HG02840 (cell line): ENCODE measurements around the gene MAGOHB.
A peak's percentile ranks its signal among the peaks of the same experiment; 100 is the strongest.
"Not testable (repeated sequence)": the region's sequence is repeated elsewhere in the genome, so short reads cannot be mapped to it uniquely, and the experiment has no call there.

Experiments used
- ATAC-seq: cut with Tn5 transposase; IDR thresholded peaks from one replicate; pipeline ENCODE4 v1.9.1; 2021; ENCODE audit warnings: mild to moderate bottlenecking, moderate library complexity, moderate number of reproducible peaks; ENCODE audit not compliant: unreplicated experiment, low FRiP score

Gene MAGOHB

DNA sequence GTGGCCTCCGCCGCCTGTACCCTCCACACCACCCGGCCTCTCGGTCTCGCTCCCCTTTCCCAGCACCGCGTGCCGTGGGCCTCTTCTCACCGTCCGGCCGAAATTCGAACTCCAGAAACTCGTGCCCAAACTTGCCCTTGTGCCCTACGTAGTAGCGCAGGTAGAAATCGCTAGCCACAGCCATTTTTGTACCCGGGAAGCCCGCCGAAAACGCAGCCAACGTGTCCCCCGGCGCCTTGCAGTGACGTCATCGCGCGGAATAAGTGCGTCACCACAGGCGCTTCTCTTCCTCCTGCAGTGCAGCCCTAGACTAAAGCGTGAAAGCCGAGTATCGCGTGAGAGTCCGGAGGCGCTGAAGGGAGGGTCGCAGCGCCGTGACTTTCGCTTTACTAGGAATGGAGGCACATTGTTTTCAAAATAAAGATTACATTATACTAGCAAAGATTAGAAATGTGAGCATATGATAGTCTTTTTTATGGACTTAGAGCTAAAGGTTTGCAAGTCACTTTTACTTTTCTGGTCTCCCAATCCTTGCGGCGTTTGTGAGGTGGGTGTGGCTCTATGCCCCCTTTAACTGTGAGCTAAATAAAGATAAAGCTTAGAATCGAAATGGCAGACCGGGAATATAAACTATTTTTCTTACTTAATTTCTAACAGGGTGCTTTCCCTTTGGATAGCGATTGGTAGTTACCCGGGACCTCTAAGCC, at the start of gene MAGOHB:
Gene MAGOHB (minus strand): TSS at position 261 of the 707 bp plus-strand sequence. CDS start 77 bp downstream, at position 184.
- peak; percentile 89 for ATAC-seq

DNA sequence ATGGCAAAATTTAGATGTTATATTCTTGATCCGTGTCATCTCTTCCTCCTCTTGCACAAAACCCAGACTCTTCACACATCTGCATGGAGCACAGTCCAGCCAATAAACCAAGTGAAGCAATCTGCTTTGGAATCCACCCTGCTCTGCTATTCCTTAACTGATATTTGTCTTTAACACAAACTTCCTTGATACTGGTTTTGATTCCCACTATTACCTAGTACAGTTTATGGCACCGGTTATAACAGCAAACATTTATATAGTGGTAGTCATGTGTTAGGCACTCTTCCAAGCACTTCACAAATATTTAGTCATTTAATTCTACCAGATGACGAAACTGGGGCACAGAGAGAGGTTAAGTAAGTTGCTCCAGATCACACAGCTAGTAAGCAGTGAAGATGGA, 47.9 kb upstream of the MAGOHB start:
- ATAC-seq, result no peak

DNA sequence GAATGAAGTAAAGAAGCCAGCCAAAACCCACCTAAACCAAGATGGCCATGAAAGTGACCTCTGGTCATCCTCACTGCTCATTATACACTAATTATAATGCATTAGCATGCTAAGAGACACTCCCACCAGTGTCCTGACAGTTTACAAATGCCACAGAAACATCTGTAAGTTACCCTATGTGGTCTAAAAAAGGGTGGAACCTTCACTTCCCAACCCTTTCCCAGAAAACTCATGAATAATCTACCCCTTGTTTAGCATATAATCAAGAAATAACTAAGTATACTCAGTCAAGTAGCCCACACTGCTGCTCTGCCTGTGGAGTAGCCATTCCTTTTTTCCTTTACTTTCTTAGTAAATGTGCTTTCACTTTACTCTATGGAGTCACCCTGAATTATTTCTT, 40.6 kb upstream of the MAGOHB start:
- no peak for ATAC-seq

DNA sequence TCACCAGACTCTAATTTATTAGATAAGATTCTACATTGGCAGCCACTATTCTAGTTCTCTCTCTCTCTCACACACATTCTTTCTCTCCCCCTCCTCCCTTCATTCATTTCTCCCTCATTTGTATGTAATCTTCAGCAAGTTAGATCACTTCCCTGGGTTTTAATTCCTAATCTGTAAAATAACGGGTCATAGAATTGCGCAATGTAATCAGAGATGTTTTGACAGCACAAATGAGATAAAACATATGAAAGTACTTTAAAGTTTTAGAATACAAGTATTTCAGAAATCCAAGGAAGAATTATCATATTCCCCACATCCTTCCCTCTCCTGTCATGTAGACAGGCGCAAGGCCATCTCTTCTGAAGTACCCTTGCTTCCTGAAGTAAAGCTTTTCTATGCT, 38.8 kb upstream of the MAGOHB start:
- ATAC-seq, result no peak

DNA sequence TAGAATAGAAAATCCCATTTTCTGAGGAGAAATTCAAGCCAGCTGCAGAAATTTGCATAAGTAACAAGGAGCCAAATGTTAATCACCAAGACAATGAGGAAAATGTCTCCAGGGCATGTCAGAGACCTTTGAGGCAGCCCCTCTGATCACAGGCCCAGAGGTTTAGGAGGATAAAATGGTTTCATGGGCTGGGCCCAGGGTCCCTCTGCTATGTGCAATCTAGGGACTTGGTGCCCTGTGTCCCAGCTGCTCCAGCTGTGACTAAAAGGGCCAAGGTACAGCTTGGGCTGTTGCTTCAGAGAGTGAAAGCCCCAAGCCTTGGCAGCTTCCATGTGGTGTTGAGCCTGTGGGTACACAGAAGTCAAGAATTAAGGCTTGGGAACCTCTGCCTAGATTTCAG, 33.2 kb upstream of the MAGOHB start:
- not testable (repeated sequence) for ATAC-seq

DNA sequence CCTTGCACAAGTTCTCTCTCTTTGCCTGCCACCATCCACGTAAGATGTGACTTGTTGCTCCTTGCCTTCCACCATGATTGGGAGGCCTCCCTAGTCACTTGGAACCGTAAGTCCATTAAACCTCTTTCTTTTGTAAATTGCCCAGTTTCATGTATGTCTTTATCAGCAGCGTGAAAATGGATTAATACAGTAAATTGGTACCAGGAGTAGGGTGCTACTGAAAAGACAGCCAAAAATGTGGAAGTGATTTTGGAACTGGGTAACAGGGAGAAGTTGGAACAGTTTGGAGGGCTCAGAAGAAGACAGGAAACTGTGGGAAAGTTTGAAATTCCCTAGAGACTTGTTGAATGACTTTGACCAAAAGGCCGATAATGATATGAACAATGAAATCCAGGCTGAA, 32.5 kb upstream of the MAGOHB start:
- no peak for ATAC-seq

DNA sequence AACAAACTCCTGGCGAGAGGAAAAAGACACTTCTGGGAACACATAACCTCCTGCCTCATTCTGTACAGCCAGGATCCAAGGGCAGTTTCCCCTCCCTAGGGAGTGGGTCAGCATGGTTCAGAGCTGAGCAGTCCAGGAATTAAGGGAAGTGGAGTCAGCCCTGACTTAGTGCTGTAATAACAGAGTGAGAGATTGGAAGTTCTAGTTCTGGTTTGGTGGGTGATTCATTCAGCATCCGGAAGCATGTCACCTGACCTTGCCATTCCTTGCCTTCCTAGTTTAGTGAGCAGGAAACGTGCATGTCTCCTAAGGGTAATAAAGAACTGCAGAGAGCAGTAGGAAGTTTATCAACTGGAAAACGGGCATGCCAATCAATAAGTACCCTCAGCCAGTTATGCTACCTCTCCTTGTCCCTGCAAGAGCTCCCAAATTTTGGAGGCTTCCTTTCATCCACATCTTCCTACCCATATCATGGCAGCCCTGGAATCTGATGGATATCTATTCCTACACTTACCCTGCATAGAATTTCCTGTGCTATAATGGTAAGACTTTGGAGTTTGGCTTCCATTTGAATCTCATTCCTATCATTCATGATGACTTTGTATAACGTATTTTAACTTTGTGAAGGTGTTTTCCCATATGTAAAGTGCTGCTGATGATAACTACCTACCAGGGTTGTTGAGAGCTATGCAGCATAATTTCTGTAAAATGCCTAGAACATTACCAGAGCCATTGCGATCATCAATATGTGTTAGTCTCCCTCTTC, 28.5 kb upstream of the MAGOHB start:
- ATAC-seq, result no peak

DNA sequence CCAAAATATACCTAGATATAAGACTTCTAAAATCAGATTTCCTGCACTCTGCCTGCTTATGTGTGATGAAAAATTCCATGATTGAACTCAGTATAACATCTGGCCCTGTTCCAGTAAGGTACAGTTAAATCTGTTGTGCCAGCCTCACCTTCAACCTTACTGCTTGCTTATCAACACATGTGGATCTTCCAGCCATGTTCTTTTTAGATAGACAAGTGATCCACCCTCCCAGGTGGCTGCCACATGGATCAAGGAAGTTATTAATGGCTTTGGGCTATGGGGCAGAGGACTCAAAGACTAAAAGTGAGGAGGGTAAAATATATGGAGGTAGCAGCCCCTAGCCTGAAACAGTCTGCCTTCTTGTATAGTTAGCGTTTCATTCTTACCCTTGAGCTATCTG, 25.3 kb upstream of the MAGOHB start:
- ATAC-seq, result no peak

DNA sequence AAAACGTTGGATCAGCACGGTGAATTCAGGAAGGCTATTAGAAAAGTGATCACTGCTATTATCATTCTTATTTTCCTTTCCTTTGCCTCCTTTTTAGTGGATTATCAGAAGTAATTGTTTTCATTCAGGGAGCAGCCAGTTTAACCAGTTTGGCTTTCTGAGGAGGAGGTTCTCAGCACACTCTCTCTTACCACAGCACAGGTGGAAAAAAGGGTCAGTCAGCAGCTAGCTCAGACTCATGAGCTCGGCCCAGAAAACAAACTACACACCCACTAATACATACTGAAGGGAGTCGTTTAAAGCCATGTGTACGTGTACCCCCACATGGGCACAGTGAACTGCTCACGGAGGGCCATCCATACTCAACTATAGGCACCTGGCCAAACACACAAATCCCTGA, 23.2 kb upstream of the MAGOHB start:
- no peak for ATAC-seq

DNA sequence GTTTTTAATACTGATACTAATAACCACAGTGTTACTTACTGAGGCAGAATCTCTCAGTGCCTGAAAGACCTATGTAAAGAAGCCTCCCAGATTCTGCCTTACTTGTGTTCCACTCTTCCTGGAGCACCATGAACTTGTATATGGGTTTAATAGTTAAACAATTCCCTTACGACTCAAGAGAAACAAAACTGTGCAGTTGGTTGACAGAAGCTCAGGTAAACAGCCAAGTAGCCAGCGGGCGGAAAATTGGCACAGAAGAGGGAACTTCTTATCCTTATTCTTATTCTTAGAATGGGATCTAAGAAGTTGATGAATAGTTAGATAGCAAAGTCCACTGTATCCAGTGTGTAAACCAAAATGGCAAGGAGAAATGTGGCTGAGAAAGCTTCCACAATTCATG, 22.7 kb upstream of the MAGOHB start:
- no peak for ATAC-seq

DNA sequence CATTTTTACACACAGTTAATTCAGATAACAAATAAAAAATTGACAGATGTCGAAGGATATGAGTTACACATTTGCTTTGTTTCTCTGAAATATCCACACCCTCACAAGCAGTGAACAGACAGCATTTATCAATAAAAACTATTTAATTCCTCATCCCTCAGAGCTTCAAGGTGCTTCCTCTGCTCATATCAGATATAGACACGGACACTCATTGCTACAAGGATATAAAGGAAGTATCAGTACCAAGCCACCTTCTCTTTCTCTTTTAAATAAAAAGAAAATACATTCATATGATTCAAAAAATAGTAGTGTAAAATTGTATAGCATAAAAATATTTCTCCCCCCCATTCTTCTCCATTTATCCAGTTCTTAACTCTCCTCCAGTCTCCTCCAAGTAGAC, 21.9 kb upstream of the MAGOHB start:
- ATAC-seq, result no peak

DNA sequence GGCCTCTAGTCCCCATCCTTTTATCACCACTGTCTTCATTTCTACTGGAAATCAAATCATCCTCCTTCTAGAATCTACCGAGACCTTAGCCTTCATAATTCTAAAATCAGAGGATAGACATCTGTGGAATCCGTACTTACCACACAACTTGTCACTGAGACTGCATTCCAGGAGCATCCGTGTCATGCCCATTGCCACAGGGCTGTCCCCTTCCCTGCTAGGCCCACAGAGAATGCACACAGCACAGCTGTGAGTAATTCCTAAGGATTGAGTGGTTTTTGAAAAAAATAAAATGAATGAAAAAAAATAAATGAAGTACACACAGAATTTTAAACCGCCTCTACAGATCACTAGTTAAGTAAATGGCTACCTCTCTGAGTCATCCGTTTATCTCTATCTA, 21.0 kb upstream of the MAGOHB start:
- no peak for ATAC-seq

DNA sequence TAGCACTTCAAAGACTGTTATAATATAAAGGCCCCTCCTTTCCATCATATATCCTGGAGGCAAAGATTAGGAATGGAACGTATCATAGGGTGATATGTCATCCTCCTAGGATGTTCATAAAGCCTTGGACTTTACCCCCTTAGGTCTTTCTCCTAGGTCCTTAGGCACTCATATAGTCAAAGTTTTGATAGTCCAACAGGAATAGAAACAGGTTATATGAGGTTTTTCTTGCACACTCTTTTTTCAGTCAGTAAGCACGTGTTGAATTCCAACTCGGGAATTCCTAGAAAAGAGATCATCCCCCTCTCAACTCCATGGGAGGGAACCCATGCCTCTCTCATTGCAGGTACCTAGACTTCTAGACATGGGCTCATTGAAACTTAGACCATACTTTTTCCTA, 20.1 kb upstream of the MAGOHB start:
- ATAC-seq, result no peak

DNA sequence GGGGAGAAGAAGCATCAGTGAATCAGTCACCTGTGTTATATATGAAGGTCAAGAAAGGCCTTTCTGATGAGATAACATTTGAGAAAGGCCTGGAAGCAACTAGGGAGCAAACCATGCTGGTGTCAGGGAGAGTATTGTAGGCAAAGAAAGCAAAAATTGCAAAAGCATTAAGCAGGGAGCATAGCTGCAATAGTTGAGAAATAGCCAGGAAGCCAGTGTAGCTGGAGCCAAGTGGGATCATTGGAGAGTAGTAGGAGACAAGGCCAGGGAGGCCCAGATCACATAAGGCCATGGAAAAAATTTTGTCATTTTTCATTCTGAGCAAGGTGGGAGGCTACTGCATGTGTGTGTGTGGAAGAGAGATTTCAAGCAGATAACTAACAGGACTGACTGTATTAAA, 18.8 kb upstream of the MAGOHB start:
- no peak for ATAC-seq

DNA sequence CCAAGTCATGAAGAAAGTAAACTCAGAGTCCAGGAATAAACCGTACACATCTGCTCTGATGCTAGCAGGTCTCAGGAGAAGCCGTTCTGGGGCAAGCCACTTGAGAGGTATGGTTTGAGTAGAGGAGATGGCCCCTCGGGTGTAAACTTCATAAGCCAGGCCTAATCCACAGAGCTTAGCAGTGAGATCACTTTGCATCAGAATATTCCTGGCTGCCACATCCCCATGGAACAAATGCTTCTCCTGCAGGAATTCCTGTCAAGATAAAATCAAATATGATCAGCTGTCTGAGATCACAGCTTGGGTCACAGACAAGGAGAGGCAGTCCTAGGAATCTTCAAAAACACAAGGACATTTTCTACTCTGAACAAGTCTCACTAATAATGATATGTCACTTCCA, 11.2 kb upstream of the MAGOHB start:
- ATAC-seq, result no peak

DNA sequence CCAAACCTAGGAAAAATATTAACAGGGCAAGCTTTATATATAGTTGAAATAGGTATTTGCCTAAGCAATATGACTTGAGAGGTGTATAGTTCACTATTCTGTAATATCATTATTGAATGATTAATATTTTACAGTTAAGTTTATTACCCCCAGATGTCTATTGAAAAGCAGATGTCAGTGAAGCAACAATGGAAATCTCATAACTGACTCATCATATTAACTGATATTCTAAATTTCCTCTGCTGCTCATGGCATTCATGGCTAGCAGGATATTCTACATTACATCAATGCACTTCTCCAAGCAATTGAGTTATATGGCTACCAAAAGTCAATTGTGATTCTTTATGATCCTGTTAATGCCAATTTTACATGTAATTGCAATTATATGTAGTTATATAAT, 9.7 kb upstream of the MAGOHB start:
- ATAC-seq, result no peak

DNA sequence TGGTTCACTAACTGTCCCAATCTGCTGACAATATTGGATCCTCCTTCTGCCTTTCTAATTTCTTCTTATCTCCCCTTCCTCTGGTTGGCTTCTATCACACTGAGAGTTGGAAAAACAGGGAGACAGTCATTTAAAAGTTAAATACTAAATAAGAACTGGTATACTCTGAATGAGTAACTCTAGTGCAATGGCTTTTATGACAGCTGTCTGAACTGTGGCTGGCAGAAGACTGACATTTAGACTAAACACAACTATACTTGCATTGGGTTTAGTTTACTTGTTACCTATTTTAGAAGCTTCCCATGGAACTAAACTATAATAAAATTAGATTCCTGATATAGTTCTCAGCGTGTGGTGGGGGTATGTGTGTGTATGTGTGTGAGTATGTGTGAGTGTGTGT, 7.9 kb upstream of the MAGOHB start:
- no peak for ATAC-seq

DNA sequence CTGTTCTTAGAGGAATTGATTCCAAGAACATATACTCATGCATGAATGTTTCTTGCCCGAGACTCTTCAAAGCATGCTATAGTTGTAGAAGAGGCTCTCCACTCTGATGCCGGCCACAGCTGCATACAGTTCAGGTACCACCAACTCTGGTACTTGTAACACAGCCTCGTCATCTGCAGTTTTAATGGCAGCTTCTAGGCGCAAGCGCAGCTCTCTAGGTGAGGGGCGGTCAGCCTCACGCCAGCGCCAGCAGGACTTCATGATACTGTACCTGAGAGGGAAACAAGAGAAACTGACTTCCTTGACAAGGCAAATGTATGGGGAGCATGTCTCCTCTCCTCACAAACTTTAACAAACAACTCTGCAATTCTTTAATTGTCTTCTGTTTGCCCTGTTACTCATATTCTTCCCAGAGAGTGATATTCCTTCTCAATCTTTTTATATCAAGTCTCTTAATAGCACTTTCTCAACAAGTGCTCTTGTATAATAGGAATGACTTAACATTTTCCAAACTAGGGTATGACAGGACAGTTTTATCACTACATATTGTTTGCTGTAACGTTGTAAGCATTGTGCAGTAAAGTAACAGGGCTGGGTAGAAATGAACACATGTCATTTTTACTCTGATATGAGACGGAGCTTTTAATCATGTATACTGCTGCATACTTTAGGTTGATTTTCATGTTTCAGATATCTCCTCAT, 6.8 kb upstream of the MAGOHB start:
- no peak for ATAC-seq

DNA sequence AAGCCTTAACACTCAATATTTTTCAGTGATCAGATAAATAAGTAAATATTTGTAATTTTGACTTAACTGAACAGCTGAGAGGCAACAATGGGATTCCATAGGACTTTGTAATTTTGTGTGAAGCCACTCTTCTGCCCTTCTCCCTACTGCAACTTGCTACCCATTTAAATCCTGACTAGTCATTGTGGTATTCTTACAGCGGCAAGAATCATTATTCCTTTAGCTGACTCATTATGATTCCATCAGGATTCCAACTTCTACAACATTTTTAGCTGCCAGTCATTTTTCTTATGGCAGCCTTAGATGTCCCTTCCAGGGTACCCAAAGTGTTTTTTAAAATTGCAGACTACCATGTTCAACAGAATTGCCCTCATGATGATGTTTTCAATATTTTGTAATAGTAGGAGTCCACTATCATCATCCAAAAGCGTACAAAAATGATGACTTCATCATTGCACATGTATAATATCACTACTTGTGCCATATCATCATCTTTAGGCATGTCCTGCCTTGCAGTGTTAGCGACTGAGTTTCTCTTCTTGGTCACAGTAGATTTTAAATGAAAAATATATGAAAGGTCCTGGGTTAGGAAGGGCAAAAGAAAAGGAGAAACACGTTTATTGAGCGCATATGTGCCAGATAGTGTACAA, 5.1 kb upstream of the MAGOHB start:
- ATAC-seq, result no peak

DNA sequence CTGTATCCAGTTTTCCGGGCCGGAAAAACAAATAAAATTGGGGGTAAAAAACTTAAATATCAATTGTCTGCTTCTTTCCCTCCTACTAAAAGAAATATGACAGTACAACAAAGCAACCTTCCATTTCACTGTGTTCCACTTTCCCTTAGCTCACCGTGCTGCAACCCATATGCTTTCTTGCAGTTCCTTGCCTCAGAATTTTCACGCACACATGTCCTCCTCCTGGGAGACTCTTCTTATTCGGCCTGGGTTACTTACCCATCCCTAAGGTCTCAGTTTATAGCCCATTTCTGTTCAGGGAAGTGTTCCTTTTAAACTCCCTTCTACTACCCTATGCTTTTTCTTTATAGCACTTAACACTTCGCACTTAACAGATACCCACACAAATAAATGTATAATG, 4.5 kb upstream of the MAGOHB start:
- no peak for ATAC-seq

DNA sequence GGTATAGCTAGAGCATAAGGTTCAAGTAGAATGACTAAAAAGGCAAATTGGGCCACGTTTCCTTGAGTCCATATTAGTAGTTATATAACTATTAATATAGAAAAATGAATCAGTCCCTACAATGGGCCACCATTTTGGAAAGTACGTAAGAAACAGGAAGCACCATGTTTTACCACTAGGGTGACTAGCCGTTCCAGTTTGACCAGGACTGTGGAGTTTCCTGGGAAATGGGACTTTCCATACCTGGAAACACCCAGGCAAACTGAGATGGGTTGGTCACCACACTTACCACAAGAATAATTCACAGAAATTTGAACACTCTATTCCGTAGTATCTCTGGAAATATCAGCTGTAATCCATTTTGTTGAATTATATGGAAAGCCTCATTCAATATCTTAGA, 2.1 kb upstream of the MAGOHB start:
- ATAC-seq, result no peak
